Thymus (tissue), 11 donors: Measurements from ENCODE around the gene IQGAP3. TPM values are rescaled to one million over a fixed set of nuclear protein-coding genes. Genes with fewer than 3 reads are reported as not detected.

Source experiments
- DNase-seq, 9 donors: peaks; one replicate each; pipeline ENCODE4 v3.0.0-alpha.2; 2013; ENCODE audit warnings: low spot score in 9 of 9, low read depth in 6 of 9, missing footprints in 1 of 9
- H3K27ac ChIP-seq, 2 donors: one replicate each; pipeline ENCODE4 v1.5.1; 2013; ENCODE audit warnings: control low read depth in 1 of 2, low read depth in 1 of 2, low read length in 1 of 2, mild to moderate bottlenecking in 1 of 2, moderate library complexity in 1 of 2
- H3K27me3 ChIP-seq, 2 donors: one replicate each; pipeline ENCODE4 v1.5.1; 2013; ENCODE audit warnings: low read length in 1 of 2; ENCODE audit not compliant: control insufficient read depth in 2 of 2, insufficient read depth in 1 of 2
- H3K36me3 ChIP-seq, 2 donors: one replicate each; pipeline ENCODE4 v1.5.1; 2013; ENCODE audit warnings: low read length in 1 of 2, mild to moderate bottlenecking in 1 of 2, moderate library complexity in 1 of 2; ENCODE audit not compliant: control insufficient read depth in 2 of 2, insufficient read depth in 2 of 2
- H3K4me1 ChIP-seq, 2 donors: one replicate each; pipeline ENCODE4 v1.5.1; 2013; ENCODE audit warnings: low read length in 2 of 2; ENCODE audit not compliant: control insufficient read depth in 2 of 2, insufficient read depth in 2 of 2
- H3K4me3 ChIP-seq, 2 donors: one replicate each; pipeline ENCODE4 v1.5.1; 2013; ENCODE audit warnings: low read length in 2 of 2, control low read depth in 1 of 2, mild to moderate bottlenecking in 1 of 2
- H3K9me3 ChIP-seq, 2 donors: one replicate each; pipeline ENCODE4 v1.5.1; 2013; ENCODE audit warnings: low read length in 1 of 2, mild to moderate bottlenecking in 1 of 2; ENCODE audit not compliant: control insufficient read depth in 2 of 2, insufficient read depth in 1 of 2
- WGBS: extraction: QIAGEN DNeasy Blood & Tissue Kit; methylation state at CpG from one replicate; pipeline ENCODE4 v1.1.7; 2013; 5-methylcytosine and 5-hydroxymethylcytosine counted together
- polyA plus RNA-seq: library from polyadenylated mRNA; stranded (reverse); fragments of 200-250 nt; gene quantifications from one replicate; pipeline ENCODE4 v1.2.3, GENCODE V29; 2013
- total RNA-seq: library from RNA; stranded (reverse); fragments of 120-200 nt; gene quantifications from one replicate; pipeline ENCODE4 v1.2.4, GENCODE V29; 2013
- donor health status: healthy.

The IQGAP3 gene
- total and polyA plus RNA-seq, 2 donors: 1.0 to 2.5 TPM

DNA sequence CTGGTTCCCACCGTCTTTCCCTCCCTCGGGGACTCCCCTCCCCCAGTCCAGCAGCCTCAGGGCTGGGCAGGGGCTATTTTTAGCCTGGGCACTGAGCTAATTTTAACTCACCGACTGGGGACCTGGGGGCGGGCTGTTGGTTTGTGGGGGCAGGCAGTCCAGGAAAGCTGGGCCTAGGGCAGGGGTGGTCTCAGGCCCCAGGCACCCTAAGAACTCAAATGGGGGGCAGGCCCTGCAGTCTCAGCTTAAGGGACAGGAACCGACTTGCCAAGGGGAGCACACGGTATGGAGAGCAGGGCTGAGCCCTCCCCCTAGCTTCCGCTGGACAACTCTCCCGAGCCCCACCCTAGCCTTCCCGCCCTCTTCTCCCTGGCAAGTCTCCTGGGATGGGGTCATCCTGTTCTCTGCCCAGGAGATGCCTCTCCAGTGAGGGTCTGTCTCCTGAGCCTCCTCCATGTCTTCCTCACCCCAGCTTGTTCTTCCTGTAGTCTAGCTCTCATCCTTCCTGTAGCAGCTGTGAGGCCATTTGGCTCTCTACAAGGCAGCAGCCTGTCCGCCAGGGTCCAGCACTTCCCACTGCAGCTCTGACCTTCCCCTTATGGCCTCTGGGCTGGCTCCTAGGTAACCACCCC lies 81.8 kb downstream of the IQGAP3 start:
- Histone ChIP-seq H3K36me3 (peaks cover 16 to 56% of the 10 kb centered on the region in 2 donors), H3K4me3 (peak overlapping the region; percentile 1 to 8), H3K9me3 (no peaks in the 10 kb centered on the region), H3K27ac (peak overlapping the region; percentile 83 to 90), H3K4me1 (peaks cover 75 to 88% of the 10 kb centered on the region in 2 donors), H3K27me3 (no peaks in the 10 kb centered on the region)
- WGBS: 44% methylated on average over 10 of the region's 10 CpGs
- no peak for DNase-seq

DNA sequence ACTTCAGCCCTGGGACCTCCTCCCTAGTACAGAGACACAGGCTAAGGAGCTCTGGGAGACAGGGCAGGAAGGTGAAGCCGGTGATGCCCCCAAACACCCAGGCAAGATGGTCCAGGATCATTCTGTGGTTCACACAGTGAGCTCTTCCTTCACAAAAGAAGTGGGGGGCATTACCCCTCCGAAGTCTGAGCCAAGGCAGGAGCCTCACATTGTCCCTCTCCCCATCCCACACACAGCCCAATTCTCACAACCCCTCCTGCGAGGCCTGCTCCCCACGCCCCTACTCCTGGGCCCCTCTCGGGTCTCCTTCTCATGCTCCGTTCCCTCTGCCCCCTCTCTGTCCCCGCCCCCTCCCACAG lies 82.5 kb downstream of the IQGAP3 start:
- Histone ChIP-seq H3K9me3 (no peaks in the 10 kb centered on the region), H3K4me1 (peaks cover 71 to 86% of the 10 kb centered on the region in 2 donors), H3K4me3 (peak overlapping the region; percentile 1 to 17), H3K36me3 (peaks cover 14 to 56% of the 10 kb centered on the region in 2 donors), H3K27me3 (no peaks in the 10 kb centered on the region), H3K27ac (peak overlapping the region; percentile 83 to 90)
- 26% methylated on average over 7 of the region's 7 CpGs for WGBS
- DNase-seq: peak in 1 of 9 donors; percentile 20

DNA sequence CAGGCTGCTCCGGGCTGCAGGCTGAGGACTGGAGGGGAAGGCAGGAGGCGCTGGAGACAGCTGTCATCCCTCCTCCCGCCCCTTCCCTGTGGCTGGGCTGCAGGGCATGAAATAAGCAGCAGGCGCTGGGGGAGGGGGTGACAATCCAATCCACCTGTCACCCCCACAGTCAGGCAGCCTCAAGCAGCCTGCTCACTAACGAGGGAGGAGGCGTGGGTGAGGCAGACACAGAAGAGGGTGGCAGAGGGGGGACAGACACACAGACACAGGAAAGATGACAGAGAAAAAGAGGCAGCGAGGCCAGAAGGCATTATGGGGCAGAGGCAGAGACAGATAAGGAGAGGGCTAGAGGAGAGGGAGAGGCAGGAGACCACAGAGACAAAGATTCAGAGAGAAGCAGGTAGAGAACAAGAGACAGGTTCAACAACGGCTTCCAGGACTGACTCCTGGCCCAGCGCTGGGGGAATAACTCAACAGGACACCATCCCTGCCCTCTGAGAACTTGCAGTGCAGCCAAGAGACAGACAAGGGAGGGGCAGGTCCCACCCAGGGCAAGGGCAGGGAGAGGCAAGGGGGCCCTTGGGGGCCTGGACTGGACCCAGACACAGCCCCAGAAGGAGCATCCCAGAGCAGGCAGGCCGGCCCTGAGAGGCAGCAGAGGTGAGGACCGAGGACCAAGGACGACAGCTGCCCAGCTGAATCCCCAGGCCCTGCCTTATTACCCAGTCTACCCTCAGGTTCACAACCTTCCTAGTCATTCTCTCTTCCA lies 83.0 kb downstream of the IQGAP3 start:
- H3K9me3 ChIP-seq: no peaks in the 10 kb centered on the region
- peak overlapping the region; percentile 1 to 17 for H3K4me3 ChIP-seq
- no peaks in the 10 kb centered on the region for H3K27me3 ChIP-seq
- 24% methylated on average over 12 of the region's 12 CpGs for WGBS
- H3K27ac ChIP-seq: peak overlapping the region; percentile 83 to 90
- H3K36me3 ChIP-seq: peaks cover 18 to 56% of the 10 kb centered on the region in 2 donors
- peak in 4 of 9 donors; percentile 72 to 84 (median 78) for DNase-seq
- H3K4me1 ChIP-seq: peaks cover 66 to 86% of the 10 kb centered on the region in 2 donors

DNA sequence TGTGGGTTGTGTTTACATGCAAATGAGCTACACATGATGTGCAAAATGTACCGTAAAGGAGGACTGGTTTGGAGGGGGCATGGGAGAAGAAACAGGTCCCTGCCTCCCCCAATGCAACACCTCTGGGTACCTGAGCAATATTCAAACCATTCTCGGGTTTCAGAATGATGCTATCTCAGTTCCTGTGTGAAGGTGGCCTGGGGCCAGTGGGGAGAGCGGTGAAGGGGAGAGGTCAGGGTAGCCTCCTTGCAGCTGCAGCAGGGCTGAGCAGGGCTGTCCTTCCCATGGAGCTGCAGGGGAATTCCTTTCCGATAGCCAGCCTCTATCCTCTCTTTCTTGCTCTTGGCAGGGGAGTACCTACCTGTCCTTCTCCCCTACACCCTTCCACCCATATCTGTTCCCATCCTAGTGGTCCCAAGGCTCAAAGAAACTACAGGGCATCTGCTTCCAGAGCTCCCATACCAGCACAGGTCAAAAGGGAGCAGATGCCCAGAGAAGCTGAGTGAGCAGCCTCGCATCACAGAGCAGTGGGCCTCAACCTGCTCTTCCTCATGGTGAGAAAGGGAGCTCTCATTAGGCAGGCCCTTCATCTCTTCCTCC lies 83.7 kb downstream of the IQGAP3 start:
- H3K27ac ChIP-seq: peak overlapping the region; percentile 48 to 90
- DNase-seq: peak in 1 of 9 donors; percentile 16
- H3K27me3 ChIP-seq: no peaks in the 10 kb centered on the region
- peaks cover 59 to 83% of the 10 kb centered on the region in 2 donors for H3K4me1 ChIP-seq
- H3K36me3 ChIP-seq: peaks cover 20 to 56% of the 10 kb centered on the region in 2 donors
- 60% methylated on average over 5 of the region's 5 CpGs for WGBS
- H3K4me3 ChIP-seq: no peak overlapping the region
- no peaks in the 10 kb centered on the region for H3K9me3 ChIP-seq

- Histone ChIP-seq H3K27ac (peak overlapping the region in 1 of 2 donors; percentile 90), H3K27me3 (no peaks in the 10 kb centered on the region), H3K36me3 (peaks cover 28 to 57% of the 10 kb centered on the region in 2 donors), H3K9me3 (no peaks in the 10 kb centered on the region), H3K4me1 (peaks cover 51 to 78% of the 10 kb centered on the region in 2 donors), H3K4me3 (no peak overlapping the region)
- no peak for DNase-seq
- WGBS: 82% methylated on average over 4 of the region's 4 CpGs
Measured at GRCh38 chr1:156487862-156488261, 84.5 kb downstream of the IQGAP3 start.

GRCh38 chr1:156486421-156487344 lies 85.7 kb downstream of the IQGAP3 start:
- H3K27me3 ChIP-seq: no peaks in the 10 kb centered on the region
- DNase-seq: no peak
- WGBS: 94% methylated on average over 7 of the region's 7 CpGs
- H3K36me3 ChIP-seq: peaks cover 39 to 66% of the 10 kb centered on the region in 2 donors
- H3K27ac ChIP-seq: no peak overlapping the region
- no peaks in the 10 kb centered on the region for H3K9me3 ChIP-seq
- peaks cover 39 to 66% of the 10 kb centered on the region in 2 donors for H3K4me1 ChIP-seq
- H3K4me3 ChIP-seq: no peak overlapping the region

GRCh38 chr1:156485984-156486383 lies 86.4 kb downstream of the IQGAP3 start:
- Histone ChIP-seq H3K36me3 (peaks cover 38 to 67% of the 10 kb centered on the region in 2 donors), H3K27me3 (no peaks in the 10 kb centered on the region), H3K4me3 (no peak overlapping the region), H3K4me1 (peaks cover 35 to 66% of the 10 kb centered on the region in 2 donors), H3K9me3 (no peaks in the 10 kb centered on the region), H3K27ac (no peak overlapping the region)
- DNase-seq: no peak
- 80% methylated on average over 3 of the region's 3 CpGs for WGBS

- 99% methylated on average over 6 of the region's 6 CpGs for WGBS
- H3K27ac ChIP-seq: no peak overlapping the region
- DNase-seq: no peak
- peaks cover 52 to 78% of the 10 kb centered on the region in 2 donors for H3K36me3 ChIP-seq
- peaks cover 23 to 61% of the 10 kb centered on the region in 2 donors for H3K4me1 ChIP-seq
- H3K9me3 ChIP-seq: no peaks in the 10 kb centered on the region
- no peak overlapping the region for H3K4me3 ChIP-seq
- no peaks in the 10 kb centered on the region for H3K27me3 ChIP-seq
Measured at GRCh38 chr1:156484480-156485058, 87.8 kb downstream of the IQGAP3 start.
